IPS-11a (cell line): Measurements from ENCODE around the gene NID1.

ENCODE experiments used
- H3K4me3 ChIP-seq: one replicate; pipeline ENCODE4 v1.5.1; 2013; ENCODE audit warnings: low read depth, low read length, control low read depth

The NID1 gene, protein sequence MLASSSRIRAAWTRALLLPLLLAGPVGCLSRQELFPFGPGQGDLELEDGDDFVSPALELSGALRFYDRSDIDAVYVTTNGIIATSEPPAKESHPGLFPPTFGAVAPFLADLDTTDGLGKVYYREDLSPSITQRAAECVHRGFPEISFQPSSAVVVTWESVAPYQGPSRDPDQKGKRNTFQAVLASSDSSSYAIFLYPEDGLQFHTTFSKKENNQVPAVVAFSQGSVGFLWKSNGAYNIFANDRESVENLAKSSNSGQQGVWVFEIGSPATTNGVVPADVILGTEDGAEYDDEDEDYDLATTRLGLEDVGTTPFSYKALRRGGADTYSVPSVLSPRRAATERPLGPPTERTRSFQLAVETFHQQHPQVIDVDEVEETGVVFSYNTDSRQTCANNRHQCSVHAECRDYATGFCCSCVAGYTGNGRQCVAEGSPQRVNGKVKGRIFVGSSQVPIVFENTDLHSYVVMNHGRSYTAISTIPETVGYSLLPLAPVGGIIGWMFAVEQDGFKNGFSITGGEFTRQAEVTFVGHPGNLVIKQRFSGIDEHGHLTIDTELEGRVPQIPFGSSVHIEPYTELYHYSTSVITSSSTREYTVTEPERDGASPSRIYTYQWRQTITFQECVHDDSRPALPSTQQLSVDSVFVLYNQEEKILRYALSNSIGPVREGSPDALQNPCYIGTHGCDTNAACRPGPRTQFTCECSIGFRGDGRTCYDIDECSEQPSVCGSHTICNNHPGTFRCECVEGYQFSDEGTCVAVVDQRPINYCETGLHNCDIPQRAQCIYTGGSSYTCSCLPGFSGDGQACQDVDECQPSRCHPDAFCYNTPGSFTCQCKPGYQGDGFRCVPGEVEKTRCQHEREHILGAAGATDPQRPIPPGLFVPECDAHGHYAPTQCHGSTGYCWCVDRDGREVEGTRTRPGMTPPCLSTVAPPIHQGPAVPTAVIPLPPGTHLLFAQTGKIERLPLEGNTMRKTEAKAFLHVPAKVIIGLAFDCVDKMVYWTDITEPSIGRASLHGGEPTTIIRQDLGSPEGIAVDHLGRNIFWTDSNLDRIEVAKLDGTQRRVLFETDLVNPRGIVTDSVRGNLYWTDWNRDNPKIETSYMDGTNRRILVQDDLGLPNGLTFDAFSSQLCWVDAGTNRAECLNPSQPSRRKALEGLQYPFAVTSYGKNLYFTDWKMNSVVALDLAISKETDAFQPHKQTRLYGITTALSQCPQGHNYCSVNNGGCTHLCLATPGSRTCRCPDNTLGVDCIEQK

GRCh38 chr1:236064674-236065508, at the start of gene NID1:
Gene NID1 (minus strand): TSS chr1:236065090. CDS start chr1:236065079, 11 bp downstream.
- peak within 1 kb of the TSS; percentile 72 for H3K4me3 ChIP-seq

- H3K4me3 ChIP-seq: no peak overlapping the region
Observed at GRCh38 chr1:236114076-236114747, 49.3 kb upstream of the NID1 start.

DNA sequence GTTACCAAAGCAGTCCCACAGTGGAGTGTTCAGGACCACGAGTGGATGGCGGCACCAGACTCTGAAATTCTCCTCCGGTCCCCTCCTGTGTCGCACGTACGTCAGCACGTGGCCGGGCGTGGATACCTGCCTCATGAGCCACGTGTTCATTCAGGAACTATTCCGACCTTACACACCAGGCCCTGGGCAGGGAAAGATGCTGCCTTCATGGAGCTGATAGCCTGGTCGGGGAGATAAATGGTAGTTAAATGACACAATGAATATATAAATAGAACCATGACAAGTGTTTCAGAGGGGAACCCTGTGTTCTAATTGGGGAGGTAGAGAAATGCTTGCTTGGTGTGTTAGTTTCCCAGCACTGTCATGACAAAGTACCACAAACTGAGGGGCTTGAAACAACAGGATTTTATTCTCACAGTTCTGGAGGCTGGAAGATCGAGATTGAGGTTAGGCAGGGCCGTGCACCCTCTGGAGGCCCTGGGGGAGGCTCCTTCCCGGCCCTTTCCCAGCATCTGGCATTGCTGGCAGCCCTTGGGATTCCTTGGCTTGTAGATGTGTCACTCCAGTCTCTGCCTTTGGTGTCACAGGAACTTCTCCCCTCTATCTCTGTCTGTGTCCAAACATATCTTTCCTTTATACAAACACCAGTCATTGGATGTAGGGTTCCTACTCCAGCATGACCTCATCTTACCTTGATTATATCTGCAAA, 48.6 kb upstream of the NID1 start:
- H3K4me3 ChIP-seq: no peak overlapping the region

GRCh38 chr1:236112332-236112627, 47.4 kb upstream of the NID1 start:
- no peak overlapping the region for H3K4me3 ChIP-seq

DNA sequence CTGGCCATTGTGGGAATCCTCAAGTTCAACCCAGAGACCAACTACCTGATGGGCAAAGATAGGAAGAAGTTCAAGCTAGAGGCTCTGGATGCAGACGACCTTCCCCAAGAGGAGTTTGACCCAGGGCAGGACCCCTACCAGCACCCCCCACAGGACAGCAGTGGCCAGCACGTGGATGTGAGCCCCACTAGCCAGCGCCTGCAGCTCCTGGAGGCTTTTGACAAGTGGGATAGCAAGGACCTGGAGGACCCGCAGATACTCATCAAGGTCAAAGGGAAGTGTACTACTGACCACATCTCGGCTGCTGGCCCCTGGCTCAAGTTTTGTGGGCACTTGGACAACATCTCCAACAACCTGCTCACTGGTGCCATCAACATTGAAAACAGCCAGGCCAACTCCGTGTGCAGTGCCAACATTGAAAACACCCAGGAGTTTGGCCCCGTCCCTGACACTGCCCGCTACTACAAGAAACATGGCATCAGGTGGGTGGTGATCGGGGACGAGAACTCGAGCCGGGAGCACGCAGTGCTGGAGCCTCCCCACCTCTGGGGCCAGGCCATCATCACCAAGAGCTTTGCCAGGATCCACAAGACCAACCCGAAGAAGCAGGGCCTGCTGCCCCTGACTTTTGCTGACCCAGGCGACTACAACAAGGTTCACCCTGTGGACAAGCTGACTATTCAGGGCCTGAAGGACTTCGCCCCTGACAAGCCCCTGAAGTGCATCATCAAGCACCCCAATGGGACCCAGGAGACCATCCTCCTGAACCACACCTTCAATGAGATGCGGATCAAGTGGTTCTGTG, 46.8 kb upstream of the NID1 start:
- H3K4me3 ChIP-seq: no peak overlapping the region

DNA sequence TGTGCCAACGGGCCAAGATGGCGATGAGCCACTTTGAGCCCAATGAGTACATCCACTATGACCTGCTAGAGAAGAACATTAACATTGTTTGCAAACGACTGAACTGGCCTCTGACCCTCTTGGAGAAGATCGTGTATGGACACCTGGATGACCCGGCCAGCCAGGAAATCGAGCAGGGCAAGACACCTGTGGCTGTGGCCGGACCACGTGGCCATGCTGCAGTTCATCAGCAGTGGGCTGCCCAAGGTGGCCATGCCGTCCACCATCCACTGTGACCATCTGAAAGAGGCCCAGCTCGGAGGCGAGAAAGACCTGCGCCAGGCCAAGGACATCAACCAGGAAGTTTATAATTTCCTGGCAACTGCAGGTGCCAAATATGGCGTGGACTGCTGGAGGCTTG, 45.2 kb upstream of the NID1 start:
- H3K4me3 ChIP-seq: no peak overlapping the region

DNA sequence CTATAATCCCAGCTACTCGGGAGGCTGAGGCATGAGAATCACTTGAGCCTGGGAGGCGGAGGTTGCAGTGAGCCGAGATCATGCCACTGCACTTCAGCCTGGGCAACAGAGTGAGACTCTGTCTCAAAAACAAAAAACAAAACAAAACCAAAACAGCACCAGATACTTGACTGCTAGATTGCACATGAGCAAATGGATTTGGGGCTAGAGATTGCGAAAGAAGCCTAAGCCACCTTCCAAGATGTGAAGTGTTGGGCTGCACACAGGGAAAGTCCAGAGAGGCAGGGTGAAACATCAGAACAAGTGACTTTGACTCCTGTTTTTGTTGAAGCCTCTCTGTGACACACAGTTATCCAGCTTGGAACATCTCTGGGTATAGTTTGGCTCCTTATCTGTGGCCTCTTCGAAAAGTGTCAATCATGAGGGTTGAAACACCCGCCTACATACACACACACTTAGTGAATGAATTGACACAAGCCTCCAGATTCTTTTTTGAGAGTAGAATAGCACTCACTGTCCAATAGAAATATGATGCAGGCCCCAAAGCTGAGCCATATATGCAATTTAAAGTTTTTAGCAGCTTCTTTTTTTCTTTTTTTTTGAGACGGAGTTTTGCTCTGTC, 43.2 kb upstream of the NID1 start:
- H3K4me3 ChIP-seq: no peak overlapping the region

- H3K4me3 ChIP-seq: no peak overlapping the region
Observed at GRCh38 chr1:236107121-236107907, 42.4 kb upstream of the NID1 start.

DNA sequence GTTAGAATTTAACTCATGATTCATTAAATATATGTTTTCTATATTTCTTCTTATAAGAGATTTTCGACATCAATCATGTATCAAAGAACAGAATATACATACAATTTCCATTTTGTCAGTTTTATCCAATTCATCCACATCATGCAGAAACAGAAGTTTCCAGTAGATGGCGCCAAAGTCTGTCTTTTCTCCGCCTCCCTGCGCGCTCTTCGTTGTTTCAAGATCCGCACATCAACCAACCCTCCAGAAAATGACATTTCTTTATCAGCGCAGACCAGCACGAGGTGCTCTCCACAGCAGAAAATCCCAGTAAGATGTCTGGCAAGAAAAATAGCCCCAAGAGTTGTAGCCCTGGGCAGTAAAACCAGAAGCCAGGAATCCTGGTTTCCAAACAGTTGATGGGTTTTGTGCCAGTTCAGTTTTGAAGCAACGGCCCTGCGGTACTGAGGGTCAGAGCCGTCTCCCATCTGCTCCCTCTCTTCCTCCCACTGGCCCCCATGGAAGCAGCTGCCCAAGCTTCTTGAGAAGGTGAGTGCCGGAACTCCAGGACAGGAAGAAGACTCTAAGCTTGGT, 38.8 kb upstream of the NID1 start:
- H3K4me3 ChIP-seq: no peak overlapping the region

DNA sequence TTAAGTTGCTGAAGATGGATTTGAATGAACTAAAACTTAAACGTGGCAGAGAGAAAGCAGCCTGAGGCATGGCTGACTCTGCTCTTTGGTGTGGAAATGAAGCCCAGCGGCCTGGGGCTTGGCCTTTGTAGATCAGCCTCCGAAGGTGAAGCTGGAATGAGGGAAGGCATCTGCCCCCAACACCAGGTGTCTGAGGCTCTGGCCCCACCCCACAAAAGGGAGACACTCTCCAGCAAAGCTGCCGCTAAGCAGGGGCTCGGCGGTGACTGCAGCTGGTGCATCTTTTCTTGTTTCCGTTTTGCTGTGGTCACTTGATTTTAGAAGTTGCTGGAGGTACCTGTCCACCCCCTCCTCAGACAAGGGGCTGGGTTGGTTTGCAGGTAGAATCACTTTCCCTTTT, 38.2 kb upstream of the NID1 start:
- H3K4me3 ChIP-seq: no peak overlapping the region

- no peak overlapping the region for H3K4me3 ChIP-seq
Observed at GRCh38 chr1:236102611-236103010, 37.7 kb upstream of the NID1 start.

DNA sequence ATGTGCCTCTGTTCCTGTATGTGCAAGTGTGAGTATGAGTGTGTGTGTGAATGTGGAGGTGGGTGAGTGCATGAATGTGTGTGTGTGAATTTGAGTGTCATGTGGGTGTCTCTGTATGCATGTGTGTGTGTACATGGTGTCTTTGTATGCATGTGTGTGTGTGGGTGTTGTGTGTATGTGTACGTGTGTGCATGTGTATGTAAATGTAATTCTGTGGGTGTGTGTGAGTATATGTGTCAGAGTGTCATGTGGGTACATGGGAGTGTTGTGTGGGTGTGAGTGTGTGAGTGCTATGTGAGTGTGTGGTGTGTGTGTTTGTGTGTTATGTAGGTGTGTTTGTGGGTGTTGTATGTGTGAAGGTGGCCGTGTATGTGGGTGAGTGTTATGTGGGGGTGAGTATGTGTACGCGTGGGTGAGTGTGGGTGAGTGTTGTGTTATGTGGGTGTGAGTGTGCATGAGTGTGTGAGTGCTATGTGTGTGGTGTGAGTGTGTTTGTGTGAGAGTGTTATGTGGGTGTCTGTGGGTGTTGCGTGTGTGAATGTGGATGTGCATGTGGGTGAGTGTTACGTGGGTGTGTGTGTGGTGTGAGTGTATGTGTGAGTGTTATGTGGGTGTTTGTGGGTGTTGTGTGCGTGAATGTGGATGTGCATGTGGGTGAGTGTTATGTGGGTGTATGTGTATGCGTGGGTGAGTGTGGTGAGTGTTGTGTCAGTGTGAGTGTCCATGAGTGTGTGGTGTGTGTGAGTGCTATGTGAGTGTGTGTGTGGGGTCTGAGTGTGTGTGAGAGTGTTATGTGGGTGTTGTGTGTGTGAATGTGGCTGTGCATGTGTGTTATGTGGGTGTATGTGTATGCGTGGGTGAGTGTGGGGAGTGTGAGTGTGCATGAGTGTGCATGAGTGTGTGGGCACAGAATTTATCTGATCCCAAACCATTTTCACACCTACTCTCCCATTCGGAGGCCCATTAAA, 36.6 kb upstream of the NID1 start:
- H3K4me3 ChIP-seq: no peak overlapping the region

- H3K4me3 ChIP-seq: no peak overlapping the region
Observed at GRCh38 chr1:236100799-236101198, 35.9 kb upstream of the NID1 start.

- no peak overlapping the region for H3K4me3 ChIP-seq
Observed at GRCh38 chr1:236099355-236099974, 34.6 kb upstream of the NID1 start.

GRCh38 chr1:236098267-236098666, 33.4 kb upstream of the NID1 start:
- no peak overlapping the region for H3K4me3 ChIP-seq
